HepG2 (cell line): ENCODE data around the gene NPPC.
A peak's percentile ranks its signal among the peaks of the same experiment; 100 is the strongest.

Experiments used
- BRCA1 ChIP-seq: sonication (generic); formaldehyde crosslinking; IDR thresholded peaks from 2 replicates; pipeline ENCODE4 v1.4.0; 2020; ENCODE audit warnings: missing genetic modification reagents
- CTCF ChIP-seq: sonication (generic); formaldehyde crosslinking; IDR thresholded peaks from 2 replicates; pipeline ENCODE4 v1.5.0; 2020; ENCODE audit warnings: mild to moderate bottlenecking, missing genetic modification reagents, moderate library complexity
- HINFP ChIP-seq: sonication (generic); formaldehyde crosslinking; IDR thresholded peaks from 2 replicates; pipeline ENCODE4 v1.4.0; 2020; ENCODE audit warnings: low read depth, mild to moderate bottlenecking, missing genetic modification reagents
- HNRNPLL ChIP-seq: fragments of 200-400 bp; formaldehyde crosslinking; IDR thresholded peaks from 2 replicates; pipeline ENCODE4 v1.6.1; 2017; ENCODE audit warnings: mild to moderate bottlenecking, low read depth, low read length; ENCODE audit not compliant: poor library complexity, severe bottlenecking
- RAD21 ChIP-seq: fragments of 450-650 bp; formaldehyde crosslinking; IDR thresholded peaks from 2 replicates; pipeline ENCODE4 v1.5.0; 2020; ENCODE audit warnings: mild to moderate bottlenecking
- REST ChIP-seq, 2 experiments: IDR thresholded peaks; 2 replicates each; pipeline ENCODE4 v1.6.1; 2011 to 2012; ENCODE audit warnings: low read length in 2 of 2, borderline replicate concordance in 1 of 2, low read depth in 1 of 2, mild to moderate bottlenecking in 1 of 2, moderate library complexity in 1 of 2
- SNRNP70 ChIP-seq: fragments of 200-400 bp; formaldehyde crosslinking; IDR thresholded peaks from 2 replicates; pipeline ENCODE4 v1.6.1; 2017; ENCODE audit warnings: mild to moderate bottlenecking, low read depth, low read length, moderate library complexity
- ZBTB21 ChIP-seq: sonication (generic); formaldehyde crosslinking; IDR thresholded peaks from 2 replicates; pipeline ENCODE4 v1.4.0; 2020; ENCODE audit warnings: missing genetic modification reagents
- ZBTB33 ChIP-seq: sonication (generic); formaldehyde crosslinking; IDR thresholded peaks from 2 replicates; pipeline ENCODE4 v1.4.0; 2020; ENCODE audit warnings: missing genetic modification reagents
- ZC3H13 ChIP-seq: sonication (generic); formaldehyde crosslinking; IDR thresholded peaks from 2 replicates; pipeline ENCODE4 v1.8.1; 2023; ENCODE audit warnings: mild to moderate bottlenecking, missing genetic modification reagents, moderate library complexity
- ZNF512B ChIP-seq: sonication (generic); formaldehyde crosslinking; IDR thresholded peaks from 2 replicates; pipeline ENCODE4 v1.5.1; 2020; ENCODE audit warnings: missing genetic modification reagents, mild to moderate bottlenecking, borderline replicate concordance

- TF ChIP-seq ZBTB33 (no peak), REST (IDR thresholded peaks at IDR 0.05; ENCODE audit: borderline replicate concordance in 1 of 2, low read depth in 1 of 2, low read length in 2 of 2) (no peak), RAD21 (peak; percentile 85), CTCF (peak; percentile 77), ZC3H13 (CRISPR knock-in tag) (no peak), BRCA1 (no peak), HNRNPLL (no peak), HINFP (CRISPR knock-in tag) (no peak), SNRNP70 (no peak), ZNF512B (CRISPR knock-in tag) (no peak; the same call in 1 of the 2 replicates), ZBTB21 (CRISPR knock-in tag) (no peak)
Measured at GRCh38 chr2:231926180-231926741, at the start of gene NPPC.
